ENCODE measurements around the gene DOCK9. TPM values are rescaled to one million over a fixed set of nuclear protein-coding genes. Genes with fewer than 3 reads are reported as not detected.
A peak's percentile ranks its signal among the peaks of the same experiment; 100 is the strongest.
"Not testable (repeated sequence)": the region's sequence is repeated elsewhere in the genome, so short reads cannot be mapped to it uniquely, and the experiment has no call there.

Gene DOCK9
- total RNA-seq, 1 donor from 2014 or later = 72.2 TPM

- peak; percentile 92 for DNase-seq (ENCODE audit: low spot score)
These were observed 201.8 kb downstream of the DOCK9 start for GRCh38 chr13:98775844-98776598.

GRCh38 chr13:98775386-98775785, 202.5 kb downstream of the DOCK9 start:
- no peak for DNase-seq (ENCODE audit: low spot score)

GRCh38 chr13:98774776-98775175, 203.1 kb downstream of the DOCK9 start:
- DNase-seq (ENCODE audit: low spot score) = no peak

GRCh38 chr13:98773921-98774320, 203.9 kb downstream of the DOCK9 start:
- DNase-seq (ENCODE audit: low spot score) = no peak

- DNase-seq (ENCODE audit: low spot score) = no peak
These were observed 204.9 kb downstream of the DOCK9 start for GRCh38 chr13:98772794-98773452.

- peak; percentile 40 for DNase-seq (ENCODE audit: low spot score)
These were observed 205.8 kb downstream of the DOCK9 start for GRCh38 chr13:98771838-98772611.

GRCh38 chr13:98769736-98770135, 208.1 kb downstream of the DOCK9 start:
- DNase-seq (ENCODE audit: low spot score) = no peak

- DNase-seq (ENCODE audit: low spot score) = no peak
These were observed 209.3 kb downstream of the DOCK9 start for GRCh38 chr13:98768522-98768921.

GRCh38 chr13:98766697-98767096, 211.2 kb downstream of the DOCK9 start:
- no peak for DNase-seq (ENCODE audit: low spot score)

GRCh38 chr13:98765996-98766519, 211.8 kb downstream of the DOCK9 start:
- DNase-seq (ENCODE audit: low spot score) = no peak

- DNase-seq (ENCODE audit: low spot score) = no peak
These were observed 215.8 kb downstream of the DOCK9 start for GRCh38 chr13:98761986-98762616.

- DNase-seq (ENCODE audit: low spot score) = peak; percentile 79
These were observed 216.5 kb downstream of the DOCK9 start for GRCh38 chr13:98761126-98761985.

GRCh38 chr13:98755729-98756128, 222.1 kb downstream of the DOCK9 start:
- no peak for DNase-seq (ENCODE audit: low spot score)

- DNase-seq (ENCODE audit: low spot score) = no peak
These were observed 222.7 kb downstream of the DOCK9 start for GRCh38 chr13:98755116-98755515.

- DNase-seq (ENCODE audit: low spot score) = not testable (repeated sequence)
These were observed 223.4 kb downstream of the DOCK9 start for GRCh38 chr13:98754468-98754867.

GRCh38 chr13:98752467-98753290, 225.2 kb downstream of the DOCK9 start, which contains the start of gene SLC15A1:
Gene SLC15A1 (minus strand): TSS chr13:98752672. CDS start chr13:98752598, 74 bp downstream.
- DNase-seq (ENCODE audit: low spot score) = no peak

- no peak for DNase-seq (ENCODE audit: low spot score)
These were observed 225.9 kb downstream of the DOCK9 start for GRCh38 chr13:98751861-98752466.

- peak; percentile 66 for DNase-seq (ENCODE audit: low spot score)
These were observed 226.5 kb downstream of the DOCK9 start for GRCh38 chr13:98751367-98751782.

- no peak for DNase-seq (ENCODE audit: low spot score)
These were observed 228.4 kb downstream of the DOCK9 start for GRCh38 chr13:98749501-98749900.

Measured in mucosa of gallbladder (tissue), 1 donor.